ENCODE data around the gene WBP2NL.
"Not testable (repeated sequence)": the region's sequence is repeated elsewhere in the genome, so short reads cannot be mapped to it uniquely, and the experiment has no call there.

The WBP2NL gene

DNA sequence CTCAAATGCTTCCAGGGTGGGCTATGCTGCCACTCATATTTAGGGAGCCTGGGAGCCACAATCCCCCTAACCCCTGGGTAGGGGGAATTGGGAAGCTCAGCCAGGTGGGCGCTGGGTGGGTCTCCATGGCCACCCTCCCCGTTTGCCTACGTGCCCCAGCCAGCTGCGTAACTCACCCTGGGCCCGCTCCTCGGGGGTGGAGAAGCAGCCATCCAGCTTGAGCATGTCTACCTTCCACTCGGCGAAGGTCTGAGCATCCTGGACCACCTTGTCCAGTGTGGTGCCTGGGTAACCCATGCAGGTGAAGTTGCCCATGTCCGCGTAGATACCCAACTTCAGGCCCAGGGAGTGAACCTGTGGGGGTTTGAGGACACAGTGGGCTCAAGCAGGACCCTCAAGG lies 68.3 kb downstream of the WBP2NL start:
- H3K4me3 ChIP-seq (ENCODE audit: low read depth, low read length), result no peak overlapping the region
- no peak for DNase-seq (ENCODE audit: low read depth)

DNA sequence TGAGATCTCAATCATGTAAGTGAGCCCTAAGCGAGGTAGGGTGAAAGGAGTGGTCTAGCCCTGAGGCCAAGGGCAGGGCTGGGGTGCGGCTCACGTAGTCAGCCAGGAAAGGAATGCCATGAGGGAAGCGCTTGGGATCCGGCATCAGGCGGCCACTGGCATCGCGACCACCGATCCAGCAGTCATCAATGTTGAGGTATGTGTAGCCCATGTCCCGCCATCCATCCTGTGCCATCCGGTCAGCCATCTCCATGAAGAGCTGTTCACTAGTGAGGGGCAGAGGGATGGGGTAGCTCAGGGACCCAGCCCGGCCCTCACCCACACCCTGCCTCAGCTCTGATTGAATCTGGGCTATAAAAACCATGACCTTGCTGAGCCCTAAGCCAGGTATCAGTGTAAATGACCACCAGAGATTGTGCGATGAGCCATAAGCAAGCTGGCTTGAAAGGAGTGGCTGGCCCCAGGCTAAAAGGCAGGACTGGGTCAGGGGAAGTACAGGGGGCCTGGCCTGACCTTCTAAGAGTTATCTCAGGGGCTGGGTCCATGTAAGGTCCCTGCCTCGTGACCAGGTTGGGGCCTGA lies 69.2 kb downstream of the WBP2NL start:
- no peak overlapping the region for H3K4me3 ChIP-seq (ENCODE audit: low read depth, low read length)
- no peak for DNase-seq (ENCODE audit: low read depth)

DNA sequence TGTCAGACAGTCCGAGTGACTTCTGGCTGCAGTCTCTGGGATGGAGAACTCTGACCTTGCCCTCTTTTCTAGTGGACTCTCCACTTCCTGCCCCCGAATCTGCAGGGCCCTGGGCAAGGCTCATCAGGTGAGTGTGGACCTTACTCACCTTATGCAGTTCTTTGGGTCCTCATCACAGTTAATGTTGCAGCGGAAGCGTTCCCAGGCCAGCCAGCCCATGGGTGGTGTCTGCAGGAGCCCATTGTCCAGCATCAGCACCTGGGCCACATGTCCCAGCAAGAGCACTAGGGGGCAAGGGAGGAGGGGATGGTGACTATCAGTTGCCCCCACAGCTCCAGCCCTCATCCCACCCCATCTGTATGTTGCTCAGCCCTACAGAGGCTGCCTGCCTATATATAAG lies 69.7 kb downstream of the WBP2NL start:
- DNase-seq (ENCODE audit: low read depth), result no peak
- no peak overlapping the region for H3K4me3 ChIP-seq (ENCODE audit: low read depth, low read length)

DNA sequence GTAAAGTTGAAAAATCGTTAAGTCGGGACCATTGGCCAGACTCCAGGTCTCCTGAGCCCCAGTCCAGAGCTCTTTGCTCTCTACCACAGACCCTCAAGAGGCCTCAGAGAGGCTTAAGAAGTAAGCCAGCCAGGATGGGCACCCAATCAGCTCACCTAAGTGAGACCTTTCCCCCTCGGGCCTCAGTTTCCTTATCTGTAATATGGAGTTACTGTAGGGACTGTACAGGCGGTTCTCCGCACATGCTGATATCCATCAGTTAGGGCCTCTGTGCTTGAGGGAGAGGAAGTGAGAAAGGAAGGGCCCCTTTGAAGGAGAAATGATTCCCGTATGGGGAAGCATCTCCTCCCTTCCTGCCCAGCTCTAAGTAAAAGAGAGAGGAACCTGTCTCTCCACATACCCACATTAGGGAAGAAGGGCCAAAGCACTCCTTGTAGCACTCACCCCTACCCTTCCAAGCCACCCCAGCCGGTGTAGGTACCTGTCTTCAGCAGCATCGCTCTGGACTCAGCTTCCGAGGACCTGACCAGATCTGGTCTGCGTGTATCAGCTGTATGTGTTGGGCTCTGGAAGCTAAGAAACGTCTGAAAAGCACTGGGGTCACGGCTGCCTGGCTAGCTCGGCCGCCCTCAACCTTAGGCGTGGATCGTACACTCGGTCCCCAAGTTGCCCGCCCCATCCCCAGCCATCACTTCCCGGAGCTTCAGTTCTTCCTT lies 71.4 kb downstream of the WBP2NL start:
- no peak for DNase-seq (ENCODE audit: low read depth)
- H3K4me3 ChIP-seq (ENCODE audit: low read depth, low read length), result peak overlapping the region; percentile 54

DNA sequence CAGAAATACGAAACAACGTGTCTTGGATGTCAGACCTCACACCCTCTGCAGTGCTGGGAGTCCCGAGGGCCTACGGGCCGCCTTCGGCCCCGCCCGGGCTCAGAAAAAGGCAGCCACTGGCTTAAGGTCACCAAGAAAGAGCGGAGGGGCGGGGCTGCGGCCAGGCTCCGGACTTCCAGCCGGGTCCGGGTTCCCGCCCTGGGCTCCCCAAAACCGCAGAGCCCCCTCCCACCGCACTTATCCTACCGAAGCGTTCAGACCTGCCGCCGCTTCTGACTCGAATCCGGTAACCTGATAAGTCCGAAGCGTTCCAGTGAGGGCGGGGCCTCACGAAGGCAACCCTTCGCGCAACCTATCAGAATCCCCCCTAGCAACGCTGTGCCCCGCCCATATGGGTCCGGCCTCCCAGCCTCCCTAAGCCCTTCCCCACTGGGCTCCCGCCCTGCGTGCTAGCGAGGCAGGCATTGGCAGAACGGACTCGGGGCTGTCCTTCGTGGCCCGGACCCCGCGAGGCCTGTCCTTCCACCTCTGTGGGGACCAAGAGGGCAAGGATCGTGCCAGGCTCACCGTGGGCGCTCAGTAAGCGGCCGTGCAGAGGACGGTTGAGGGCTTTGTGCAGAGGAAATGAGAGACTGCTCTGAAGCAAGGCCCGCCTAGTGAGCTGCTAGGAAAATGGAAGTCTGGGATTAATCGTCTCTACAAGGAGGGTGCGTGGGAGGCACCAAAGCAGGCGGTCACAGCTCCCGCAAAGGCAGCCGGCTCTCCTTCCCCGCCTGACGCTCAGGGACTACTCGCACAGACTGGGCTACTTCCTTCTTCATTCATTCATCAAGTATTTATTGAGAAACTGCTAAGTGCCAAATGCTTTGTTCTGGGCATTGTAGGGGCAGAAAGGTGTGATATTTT lies 72.2 kb downstream of the WBP2NL start, which contains the start of gene NAGA:
Gene NAGA, minus strand, starts transcription at position 296 of the 906 bp plus-strand sequence. CDS start 515 bp downstream, outside the sequence.
- peak; percentile 85 for DNase-seq (ENCODE audit: low read depth)
- H3K4me3 ChIP-seq (ENCODE audit: low read depth, low read length), result peak within 1 kb of the TSS; percentile 54

DNA sequence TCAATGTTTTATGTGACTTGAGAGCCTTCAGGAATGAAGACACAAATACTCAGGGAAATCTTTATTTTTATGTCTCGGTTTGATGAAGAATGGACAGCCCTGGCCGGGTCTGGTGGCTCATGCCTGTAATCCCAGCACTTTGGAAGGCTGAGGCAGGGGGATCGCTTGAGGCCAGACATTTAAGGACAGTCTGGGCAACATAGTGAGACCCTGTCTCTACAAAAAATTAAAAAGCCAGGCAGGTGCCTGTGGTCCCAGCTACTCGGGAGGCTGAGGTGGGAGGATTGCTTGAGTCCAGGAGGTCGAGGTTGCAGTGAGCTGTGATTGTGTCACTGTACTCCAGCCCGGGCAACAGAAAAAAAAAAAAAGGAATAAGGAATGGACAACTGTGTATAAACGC lies 72.9 kb downstream of the WBP2NL start:
- not testable (repeated sequence) for DNase-seq (ENCODE audit: low read depth)
- H3K4me3 ChIP-seq (ENCODE audit: low read depth, low read length), result peak overlapping the region; percentile 54

DNA sequence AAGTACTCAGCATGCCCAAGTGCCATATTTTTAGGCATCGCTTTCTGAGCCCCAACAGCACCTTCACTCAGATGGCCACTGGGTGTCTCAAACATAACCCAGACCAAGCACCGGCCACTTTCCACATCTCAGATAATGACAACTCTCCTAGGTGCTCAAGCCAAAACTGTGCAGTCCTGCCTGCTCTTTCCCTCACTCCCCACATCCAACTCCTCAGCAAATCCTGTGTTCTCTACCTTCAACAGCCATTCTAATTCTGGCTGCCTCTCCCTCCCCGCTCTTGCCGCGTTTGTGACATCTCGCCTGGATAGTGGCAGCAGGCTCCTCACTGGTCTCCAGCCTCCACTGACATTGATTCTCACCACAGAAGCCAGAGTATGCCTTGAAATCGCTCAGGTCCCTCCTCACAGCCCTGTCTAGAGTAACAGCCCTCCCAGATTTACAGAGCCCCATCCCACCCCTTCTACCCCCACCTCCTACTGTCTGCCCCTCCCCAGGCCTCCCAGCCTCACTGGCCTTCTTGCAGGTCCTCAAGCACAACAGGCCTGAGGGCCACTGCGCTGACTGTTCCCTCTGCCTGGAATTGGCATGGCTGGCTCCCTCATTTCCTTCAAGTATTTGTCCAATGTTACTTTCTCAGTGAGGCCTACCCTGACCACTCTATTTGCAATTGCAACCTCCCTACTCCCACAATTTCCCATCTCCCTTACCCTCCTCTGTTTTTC lies 74.2 kb downstream of the WBP2NL start:
- H3K4me3 ChIP-seq (ENCODE audit: low read depth, low read length), result no peak overlapping the region
- DNase-seq (ENCODE audit: low read depth), result no peak

DNA sequence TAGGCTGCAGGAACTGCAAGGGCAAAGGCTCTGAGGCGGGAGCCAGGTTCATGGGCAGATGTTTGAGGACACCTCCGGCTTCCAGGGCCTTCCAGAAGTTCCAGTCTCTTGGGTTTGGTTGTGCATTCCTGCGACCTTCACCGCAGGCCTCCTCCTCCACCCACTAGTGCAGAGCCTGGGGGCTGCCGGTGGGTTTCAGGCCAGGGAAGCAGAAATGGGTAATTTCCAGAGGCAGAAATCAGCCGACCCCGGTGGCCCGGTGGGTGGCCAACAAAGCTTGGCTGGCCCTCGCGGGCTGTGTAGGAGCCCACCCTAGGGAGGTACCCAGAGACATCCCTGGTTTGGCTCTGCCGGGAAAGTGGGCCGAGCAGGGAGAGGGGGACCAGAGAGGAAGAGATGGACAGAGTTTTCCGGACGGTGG lies 75.0 kb downstream of the WBP2NL start:
- no peak for DNase-seq (ENCODE audit: low read depth)
- peak overlapping the region; percentile 62 for H3K4me3 ChIP-seq (ENCODE audit: low read depth, low read length)

DNA sequence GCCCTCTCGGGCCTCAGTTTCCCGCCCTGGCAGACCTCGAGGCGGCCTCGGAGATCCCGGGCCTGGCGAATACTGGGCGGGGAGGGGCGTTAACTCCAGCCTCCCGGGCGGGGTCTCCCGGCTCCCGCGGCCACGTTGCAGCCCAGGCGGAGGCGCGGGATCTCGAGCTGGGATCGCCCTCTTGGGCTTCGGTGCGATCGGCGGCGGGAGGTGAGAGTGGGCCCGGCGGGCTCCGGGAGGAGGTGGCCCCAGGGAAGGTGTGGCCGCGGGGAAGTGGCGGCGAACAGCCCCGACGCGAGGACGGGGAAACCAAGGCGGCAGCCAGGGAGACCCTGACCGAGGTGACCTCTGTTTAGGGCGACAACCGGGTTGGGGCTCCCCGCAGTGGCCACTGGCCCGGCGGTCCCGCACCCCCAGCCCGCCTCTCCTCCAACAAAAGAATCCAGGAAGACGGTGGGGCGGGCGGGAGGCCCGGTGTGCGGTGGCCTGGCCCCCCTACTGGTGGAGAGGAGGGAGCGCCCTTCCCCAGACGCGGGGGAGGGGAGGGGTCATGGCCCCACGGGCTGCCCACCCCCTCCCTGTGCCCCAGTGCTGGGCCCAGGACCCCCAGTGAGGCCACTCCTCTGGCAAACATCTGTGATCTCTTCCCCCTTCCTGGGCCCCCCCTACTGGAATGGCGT lies 75.7 kb downstream of the WBP2NL start, which contains the start of gene PHETA2:
Gene PHETA2, plus strand, starts transcription at position 117 of the 680 bp plus-strand sequence. CDS start 3,046 bp downstream, outside the sequence.
- DNase-seq (ENCODE audit: low read depth), result no peak

DNA sequence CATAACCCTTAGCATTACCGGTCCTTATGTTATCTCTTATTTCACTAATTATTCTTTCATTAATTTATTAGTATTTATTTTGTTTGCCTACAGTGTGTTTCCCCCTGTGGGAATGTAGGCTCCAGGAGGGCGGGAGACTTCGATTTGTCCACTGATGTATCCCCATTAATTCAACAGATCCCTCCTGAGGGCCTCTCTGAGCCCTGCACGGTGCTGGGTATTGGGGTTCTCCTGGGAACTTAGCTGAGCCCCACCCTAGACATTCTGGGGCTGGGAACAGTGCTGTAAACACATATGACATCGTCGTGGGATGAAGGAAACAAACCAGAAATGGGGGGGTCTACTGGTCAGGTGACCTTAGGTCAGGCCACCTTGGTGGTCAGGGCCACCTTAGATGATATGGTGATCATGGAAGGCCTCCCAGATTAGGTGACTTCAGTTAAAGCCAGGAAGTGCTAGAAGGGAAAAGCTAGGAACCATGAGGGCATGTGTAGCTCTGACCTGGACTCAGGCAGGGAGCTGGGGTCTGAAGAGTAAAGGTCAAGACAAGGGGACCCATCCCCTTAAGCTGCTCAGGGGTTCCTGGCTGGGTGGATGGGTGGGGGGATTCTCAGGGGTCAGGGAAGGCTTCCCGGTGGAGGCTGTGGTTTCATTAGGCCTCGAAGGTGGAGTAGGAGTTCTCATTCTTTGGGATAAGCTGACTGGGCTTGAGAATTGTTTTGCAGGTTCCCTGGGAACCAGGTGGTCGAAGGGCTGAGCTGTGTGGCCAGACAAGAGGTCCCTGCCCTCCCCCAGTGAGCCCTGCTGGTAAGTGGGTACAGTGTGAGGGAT lies 76.5 kb downstream of the WBP2NL start:
- DNase-seq (ENCODE audit: low read depth), result no peak
- peak overlapping the region; percentile 62 for H3K4me3 ChIP-seq (ENCODE audit: low read depth, low read length)

More for the DNA sequence above, 75.7 kb downstream of the WBP2NL start, which contains the start of gene PHETA2:
- peak within 1 kb of the TSS; percentile 62 for H3K4me3 ChIP-seq (ENCODE audit: low read depth, low read length)

DNA sequence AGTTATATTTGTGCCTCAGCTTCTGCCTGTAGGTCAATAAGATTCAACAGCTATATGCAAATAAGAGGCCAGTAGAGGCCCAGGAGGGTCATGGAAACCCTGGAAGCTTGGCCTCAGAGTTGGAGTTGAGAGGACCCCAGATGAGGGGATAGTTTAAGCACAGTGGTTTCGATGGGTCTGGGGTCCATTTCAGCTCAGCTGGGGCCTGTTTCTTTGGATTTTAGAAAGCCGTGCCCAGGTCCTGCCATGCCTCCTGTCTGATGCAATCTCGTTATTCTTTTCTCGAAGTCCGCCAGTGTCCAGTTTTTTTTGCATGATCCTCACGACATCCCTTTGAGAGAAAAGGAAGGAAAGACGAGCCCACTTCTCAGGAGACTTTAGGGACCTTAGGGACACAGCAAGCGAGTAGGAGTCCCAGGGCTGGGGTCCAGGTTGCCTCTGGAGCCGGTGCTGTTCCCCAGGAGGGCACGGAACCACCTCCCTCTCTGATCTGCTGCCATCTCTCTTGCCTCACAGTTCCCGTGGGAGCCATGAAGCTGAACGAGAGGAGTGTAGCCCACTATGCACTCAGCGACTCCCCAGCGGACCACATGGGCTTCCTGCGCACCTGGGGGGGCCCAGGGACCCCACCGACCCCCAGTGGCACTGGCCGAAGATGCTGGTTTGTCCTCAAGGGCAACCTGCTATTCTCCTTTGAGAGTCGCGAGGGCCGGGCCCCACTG lies 78.3 kb downstream of the WBP2NL start:
- no peak overlapping the region for H3K4me3 ChIP-seq (ENCODE audit: low read depth, low read length)
- no peak for DNase-seq (ENCODE audit: low read depth)

DNA sequence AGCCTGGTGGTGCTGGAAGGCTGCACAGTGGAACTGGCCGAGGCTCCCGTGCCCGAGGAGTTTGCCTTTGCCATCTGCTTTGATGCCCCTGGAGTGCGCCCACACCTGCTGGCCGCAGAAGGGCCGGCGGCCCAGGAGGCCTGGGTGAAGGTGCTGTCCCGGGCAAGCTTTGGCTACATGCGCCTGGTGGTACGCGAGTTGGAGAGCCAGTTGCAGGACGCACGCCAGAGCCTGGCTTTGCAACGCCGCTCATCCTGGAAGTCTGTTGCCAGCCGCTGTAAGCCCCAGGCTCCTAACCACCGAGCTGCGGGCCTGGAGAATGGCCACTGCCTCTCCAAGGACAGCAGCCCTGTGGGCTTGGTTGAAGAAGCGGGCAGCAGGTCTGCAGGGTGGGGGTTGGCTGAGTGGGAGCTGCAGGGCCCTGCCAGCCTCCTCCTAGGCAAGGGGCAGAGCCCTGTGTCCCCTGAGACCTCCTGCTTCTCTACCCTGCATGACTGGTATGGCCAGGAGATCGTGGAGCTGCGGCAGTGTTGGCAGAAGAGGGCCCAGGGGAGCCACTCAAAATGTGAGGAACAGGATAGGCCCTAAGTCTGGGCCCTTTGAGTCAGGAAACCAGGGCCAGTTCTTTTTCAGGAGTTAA lies 79.0 kb downstream of the WBP2NL start:
- no peak overlapping the region for H3K4me3 ChIP-seq (ENCODE audit: low read depth, low read length)

More for the DNA sequence above, 79.0 kb downstream of the WBP2NL start:
- no peak for DNase-seq (ENCODE audit: low read depth)
